Testis (tissue), 2 donors: ENCODE results near the gene GRM8.
"Not testable (repeated sequence)": the region's sequence is repeated elsewhere in the genome, so short reads cannot be mapped to it uniquely, and the experiment has no call there.

Experiments
- POLR2A ChIP-seq: fragments of 450-650 bp; IDR thresholded peaks from one replicate; pipeline ENCODE4 v1.6.1; 2017; ENCODE audit warnings: antibody characterized with exemption, mild to moderate bottlenecking, moderate library complexity
- TF ChIP-seq, protein P1 (sequence below), 3 experiments: fragments of 450-650 bp in 2 of 3; fragments of 200-600 bp in 1 of 3; sonication (generic) in 1 of 3; IDR thresholded peaks; one replicate each; pipeline ENCODE4 v1.5.1; 2016 to 2019; ENCODE audit warnings: antibody characterized with exemption in 3 of 3, mild to moderate bottlenecking in 2 of 3, moderate library complexity in 1 of 3

DNA sequence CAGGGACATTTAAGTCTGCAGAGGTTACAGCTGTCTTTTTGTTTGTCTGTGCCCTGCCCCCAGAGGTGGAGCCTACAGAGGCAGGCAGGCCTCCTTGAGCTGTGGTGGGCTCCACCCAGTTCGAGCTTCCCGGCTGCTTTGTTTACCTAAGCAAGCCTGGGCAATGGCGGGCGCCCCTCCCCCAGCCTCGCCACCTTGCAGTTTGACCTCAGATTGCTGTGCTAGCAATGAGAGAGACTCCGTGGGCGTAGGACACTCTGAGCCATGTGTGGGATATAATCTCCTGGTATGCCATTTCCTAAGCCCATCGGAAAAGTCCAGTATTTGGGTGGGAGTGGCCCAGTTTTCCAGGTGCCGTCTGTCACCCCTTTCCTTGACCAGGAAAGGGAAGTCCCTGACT, 421.5 kb downstream of the GRM8 start:
- TF ChIP-seq, protein P1, sequence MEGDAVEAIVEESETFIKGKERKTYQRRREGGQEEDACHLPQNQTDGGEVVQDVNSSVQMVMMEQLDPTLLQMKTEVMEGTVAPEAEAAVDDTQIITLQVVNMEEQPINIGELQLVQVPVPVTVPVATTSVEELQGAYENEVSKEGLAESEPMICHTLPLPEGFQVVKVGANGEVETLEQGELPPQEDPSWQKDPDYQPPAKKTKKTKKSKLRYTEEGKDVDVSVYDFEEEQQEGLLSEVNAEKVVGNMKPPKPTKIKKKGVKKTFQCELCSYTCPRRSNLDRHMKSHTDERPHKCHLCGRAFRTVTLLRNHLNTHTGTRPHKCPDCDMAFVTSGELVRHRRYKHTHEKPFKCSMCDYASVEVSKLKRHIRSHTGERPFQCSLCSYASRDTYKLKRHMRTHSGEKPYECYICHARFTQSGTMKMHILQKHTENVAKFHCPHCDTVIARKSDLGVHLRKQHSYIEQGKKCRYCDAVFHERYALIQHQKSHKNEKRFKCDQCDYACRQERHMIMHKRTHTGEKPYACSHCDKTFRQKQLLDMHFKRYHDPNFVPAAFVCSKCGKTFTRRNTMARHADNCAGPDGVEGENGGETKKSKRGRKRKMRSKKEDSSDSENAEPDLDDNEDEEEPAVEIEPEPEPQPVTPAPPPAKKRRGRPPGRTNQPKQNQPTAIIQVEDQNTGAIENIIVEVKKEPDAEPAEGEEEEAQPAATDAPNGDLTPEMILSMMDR (IDR thresholded peaks at IDR 0.05): not testable (repeated sequence)
- TF ChIP-seq POLR2A: not testable (repeated sequence)
